Stomach (tissue), 4 donors: ENCODE measurements around the gene SLC34A3.

Experiments used
- POLR2A ChIP-seq, 4 donors: fragments of 450-650 bp; IDR thresholded peaks; one replicate each; pipeline ENCODE4 v1.6.1; 2016; ENCODE audit warnings: antibody characterized with exemption in 4 of 4, control low read depth in 2 of 4, mild to moderate bottlenecking in 1 of 4, moderate library complexity in 1 of 4
- POLR2AphosphoS5 ChIP-seq, 3 donors: sonication (generic); formaldehyde crosslinking; IDR thresholded peaks; one replicate each; pipeline ENCODE4 v1.6.1; 2016; ENCODE audit warnings: antibody characterized with exemption in 3 of 3

- TF ChIP-seq POLR2AphosphoS5 (IDR thresholded peaks at IDR 0.05) (no peak), POLR2A (IDR thresholded peaks at IDR 0.05) (no peak)
Observed at GRCh38 chr9:137201205-137201868, 29.4 kb upstream of the SLC34A3 start.
